ENCODE data around the gene PHF8.

DNA sequence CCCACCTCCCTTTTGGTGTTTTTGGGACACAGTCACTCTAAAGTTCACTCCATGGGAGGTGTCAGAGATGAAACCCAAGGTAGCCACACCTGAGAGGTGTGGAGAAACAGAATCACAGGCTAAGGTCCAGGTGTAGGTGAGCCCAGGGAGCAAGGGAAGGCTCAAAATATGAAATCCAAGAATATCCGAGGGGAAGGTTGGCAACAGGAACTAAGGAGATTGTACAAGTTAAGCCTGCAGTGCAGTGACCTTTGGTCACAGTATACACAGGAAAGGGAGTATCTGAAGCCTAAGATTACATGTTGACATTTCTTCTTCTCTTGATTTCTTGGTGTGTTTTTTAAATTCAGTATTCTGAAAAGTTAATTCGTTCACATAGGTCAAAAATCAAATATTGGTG is 46.5 kb downstream of the PHF8 start:
- TF ChIP-seq POLR2A (IDR thresholded peaks at IDR 0.05) (no peak), EP300 (IDR thresholded peaks at IDR 0.05) (no peak), POLR2AphosphoS5 (IDR thresholded peaks at IDR 0.05) (no peak)
- TF ChIP-seq, protein P1, sequence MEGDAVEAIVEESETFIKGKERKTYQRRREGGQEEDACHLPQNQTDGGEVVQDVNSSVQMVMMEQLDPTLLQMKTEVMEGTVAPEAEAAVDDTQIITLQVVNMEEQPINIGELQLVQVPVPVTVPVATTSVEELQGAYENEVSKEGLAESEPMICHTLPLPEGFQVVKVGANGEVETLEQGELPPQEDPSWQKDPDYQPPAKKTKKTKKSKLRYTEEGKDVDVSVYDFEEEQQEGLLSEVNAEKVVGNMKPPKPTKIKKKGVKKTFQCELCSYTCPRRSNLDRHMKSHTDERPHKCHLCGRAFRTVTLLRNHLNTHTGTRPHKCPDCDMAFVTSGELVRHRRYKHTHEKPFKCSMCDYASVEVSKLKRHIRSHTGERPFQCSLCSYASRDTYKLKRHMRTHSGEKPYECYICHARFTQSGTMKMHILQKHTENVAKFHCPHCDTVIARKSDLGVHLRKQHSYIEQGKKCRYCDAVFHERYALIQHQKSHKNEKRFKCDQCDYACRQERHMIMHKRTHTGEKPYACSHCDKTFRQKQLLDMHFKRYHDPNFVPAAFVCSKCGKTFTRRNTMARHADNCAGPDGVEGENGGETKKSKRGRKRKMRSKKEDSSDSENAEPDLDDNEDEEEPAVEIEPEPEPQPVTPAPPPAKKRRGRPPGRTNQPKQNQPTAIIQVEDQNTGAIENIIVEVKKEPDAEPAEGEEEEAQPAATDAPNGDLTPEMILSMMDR (IDR thresholded peaks at IDR 0.05) = no peak

Data from stomach (tissue), 4 donors.